Fibroblast of the aortic adventitia (primary cell): ENCODE data around the gene DLX3. TPM values are rescaled to one million over a fixed set of nuclear protein-coding genes. Genes with fewer than 3 reads are reported as not detected.

Experiments
- DNase-seq: peaks from one replicate; pipeline ENCODE4 v3.0.0-alpha.2; 2010; ENCODE audit warnings: low read depth
- H3K4me3 ChIP-seq: 2 replicates; pipeline ENCODE4 v1.5.1; 2011; ENCODE audit warnings: low read depth, mild to moderate bottlenecking, control low read depth, low read length, moderate library complexity
- total RNA-seq: library from RNA; depleted of rRNA; stranded (reverse); fragments of >200 nt; gene quantifications from 2 replicates; pipeline ENCODE4 v1.2.3, GENCODE V29; 2012; ENCODE audit warnings: low replicate concordance
- TF ChIP-seq, protein P1 (sequence below): IDR thresholded peaks from 2 replicates; pipeline ENCODE4 v1.5.1; 2011; ENCODE audit warnings: mild to moderate bottlenecking, low read length, control low read depth, inconsistent platforms; ENCODE audit not compliant: insufficient read depth

DLX3 gene
- total RNA-seq, 1 donor = not detected

DNA sequence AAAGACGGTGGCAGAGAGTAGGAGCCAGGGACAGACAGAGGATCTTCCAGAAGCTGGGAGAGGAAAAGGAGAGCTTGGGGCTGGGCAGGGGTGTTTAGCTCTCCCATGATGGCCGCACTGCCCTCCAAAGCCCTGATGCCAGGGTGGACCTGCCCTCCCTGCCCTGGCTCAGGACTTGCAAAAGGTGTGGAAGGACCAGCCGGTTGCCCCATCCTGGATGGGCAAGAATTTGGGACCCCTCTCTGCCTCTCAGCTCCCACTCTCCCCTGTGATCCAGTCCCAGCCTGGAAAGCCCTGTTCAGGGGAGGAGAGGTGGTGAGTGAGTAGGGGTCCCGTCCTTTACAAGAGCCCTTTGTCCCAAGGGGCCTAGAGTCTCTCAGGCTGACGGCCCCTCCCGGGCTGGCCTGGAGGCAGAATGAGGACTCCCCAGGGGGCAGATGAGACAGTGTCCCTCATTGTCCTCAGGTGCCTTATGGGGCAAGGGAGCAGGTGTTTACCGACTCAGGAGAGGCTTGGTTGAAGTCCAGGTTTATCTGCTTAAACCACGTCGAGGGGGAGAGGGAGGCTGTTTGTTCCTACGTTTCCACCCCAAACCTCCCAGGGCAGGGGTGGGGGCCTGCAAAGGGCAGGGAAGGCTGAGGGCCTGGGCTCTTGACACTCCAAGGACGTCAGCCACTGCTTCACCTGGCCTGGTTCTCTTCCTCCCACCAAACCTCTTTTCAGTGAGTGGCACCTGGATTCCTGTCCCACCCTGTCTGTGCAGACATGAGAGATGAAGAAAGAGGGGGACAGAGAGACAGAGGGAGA is 41.6 kb upstream of the DLX3 start:
- no peak for DNase-seq
- TF ChIP-seq, protein P1, sequence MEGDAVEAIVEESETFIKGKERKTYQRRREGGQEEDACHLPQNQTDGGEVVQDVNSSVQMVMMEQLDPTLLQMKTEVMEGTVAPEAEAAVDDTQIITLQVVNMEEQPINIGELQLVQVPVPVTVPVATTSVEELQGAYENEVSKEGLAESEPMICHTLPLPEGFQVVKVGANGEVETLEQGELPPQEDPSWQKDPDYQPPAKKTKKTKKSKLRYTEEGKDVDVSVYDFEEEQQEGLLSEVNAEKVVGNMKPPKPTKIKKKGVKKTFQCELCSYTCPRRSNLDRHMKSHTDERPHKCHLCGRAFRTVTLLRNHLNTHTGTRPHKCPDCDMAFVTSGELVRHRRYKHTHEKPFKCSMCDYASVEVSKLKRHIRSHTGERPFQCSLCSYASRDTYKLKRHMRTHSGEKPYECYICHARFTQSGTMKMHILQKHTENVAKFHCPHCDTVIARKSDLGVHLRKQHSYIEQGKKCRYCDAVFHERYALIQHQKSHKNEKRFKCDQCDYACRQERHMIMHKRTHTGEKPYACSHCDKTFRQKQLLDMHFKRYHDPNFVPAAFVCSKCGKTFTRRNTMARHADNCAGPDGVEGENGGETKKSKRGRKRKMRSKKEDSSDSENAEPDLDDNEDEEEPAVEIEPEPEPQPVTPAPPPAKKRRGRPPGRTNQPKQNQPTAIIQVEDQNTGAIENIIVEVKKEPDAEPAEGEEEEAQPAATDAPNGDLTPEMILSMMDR = no peak
- H3K4me3 ChIP-seq = no peak overlapping the region

DNA sequence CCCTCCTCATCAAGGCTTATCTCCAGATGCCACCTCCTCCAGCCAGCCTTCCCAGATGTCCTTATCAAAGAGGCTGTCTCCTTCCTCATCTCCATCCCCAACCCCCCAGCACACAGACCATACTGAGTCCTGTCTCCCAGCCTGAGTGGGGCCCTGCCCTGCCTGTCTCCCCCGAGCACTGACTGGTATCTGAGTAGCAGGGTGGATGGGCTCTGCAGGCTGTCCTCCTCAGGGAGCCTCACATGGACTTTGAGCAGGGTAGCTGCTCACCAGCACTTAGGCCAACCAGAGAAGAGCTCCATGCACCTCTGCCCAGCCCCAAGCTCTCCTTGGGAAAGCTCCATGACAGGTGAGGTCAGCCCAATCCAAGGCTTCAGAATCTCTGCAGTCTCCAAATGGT is 40.9 kb upstream of the DLX3 start:
- H3K4me3 ChIP-seq = no peak overlapping the region
- no peak for DNase-seq
- TF ChIP-seq, protein P1 = no peak

DNA sequence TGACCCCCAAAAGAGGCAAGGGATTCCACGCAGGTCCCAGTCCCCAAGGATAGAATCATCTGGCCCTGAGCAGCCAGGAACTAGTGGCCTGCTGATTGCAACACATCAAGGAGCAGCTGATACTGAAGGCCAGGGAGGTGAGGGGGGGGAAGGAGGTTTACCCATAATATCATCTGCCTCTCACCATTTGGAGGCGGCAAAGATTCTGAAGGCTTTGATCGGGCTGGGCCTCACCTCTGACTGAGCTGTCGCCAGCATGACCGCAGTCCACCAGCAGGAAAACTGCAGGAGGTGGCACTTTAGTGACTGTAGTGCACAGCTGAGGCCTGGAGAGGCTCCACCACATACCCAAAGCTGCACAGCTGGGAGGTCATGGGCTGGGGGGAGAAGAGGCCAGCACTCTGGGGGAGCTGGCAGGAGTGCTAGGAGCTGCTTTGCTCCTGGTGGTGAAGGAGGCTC is 40.4 kb upstream of the DLX3 start:
- TF ChIP-seq, protein P1 = no peak

DNA sequence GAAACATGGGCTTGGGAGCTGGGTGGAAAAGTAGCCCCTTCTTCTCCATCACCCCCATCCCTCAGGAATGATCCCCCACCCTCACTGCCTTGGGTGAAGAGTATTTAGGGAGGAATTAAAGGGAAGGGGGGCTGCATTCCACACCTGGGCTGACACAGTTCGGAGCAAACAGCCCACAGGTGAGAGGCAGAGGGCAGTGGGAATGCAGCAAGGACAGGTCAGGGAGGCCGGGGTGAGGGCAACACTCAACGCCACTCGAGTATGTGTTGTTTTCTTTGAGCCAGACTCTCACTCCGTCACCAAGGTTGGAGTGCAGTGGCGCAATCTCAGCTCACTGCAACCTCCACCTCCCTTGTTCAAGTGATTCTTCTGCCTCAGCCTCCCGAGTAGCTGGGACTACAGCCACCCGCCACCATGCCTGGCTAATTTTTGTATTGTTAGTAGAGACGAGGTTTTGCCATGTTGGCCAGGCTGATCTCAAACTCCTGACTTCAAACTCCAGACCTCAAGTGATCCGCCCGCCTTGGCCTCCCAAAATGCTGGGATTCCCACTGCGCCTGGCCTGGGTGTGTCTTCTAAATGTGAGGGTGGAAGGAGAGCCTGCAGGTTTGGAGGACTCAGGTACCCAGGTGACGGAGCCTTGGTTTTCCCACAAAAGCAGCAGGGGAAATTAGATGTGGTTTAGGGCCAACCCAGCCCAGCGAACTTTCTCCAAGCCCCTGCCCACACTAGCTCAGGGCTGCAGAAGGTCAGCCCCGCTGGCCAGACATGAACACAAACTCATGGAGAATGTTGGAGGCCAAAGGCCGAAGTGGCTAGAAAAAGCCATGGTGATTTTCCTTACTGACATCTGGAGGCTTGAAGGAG is 39.7 kb upstream of the DLX3 start:
- TF ChIP-seq, protein P1 = no peak
- no peak for DNase-seq
- no peak overlapping the region for H3K4me3 ChIP-seq

More for the DNA sequence above, 40.4 kb upstream of the DLX3 start:
- DNase-seq = no peak
- H3K4me3 ChIP-seq = no peak overlapping the region

DNA sequence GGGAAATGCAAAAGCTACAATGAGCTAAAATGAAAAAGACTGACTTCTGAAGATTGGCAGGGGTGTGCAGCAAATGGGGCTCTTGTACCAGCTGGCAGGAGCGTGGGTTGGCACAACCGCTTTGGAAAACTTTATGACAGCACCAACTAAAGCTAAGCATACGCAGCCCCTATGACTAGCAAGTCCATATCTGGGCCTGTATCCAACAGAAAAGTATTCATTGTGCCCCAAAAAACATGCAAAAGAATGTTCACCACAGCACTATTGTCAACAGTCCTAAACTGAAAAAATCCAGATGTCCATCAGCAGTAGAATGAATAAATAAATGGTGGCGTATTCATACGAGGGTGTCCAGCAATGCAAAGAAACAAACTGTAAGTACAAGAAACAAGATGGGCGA is 38.3 kb upstream of the DLX3 start:
- peak; percentile 89 for DNase-seq
- TF ChIP-seq, protein P1 = no peak
- no peak overlapping the region for H3K4me3 ChIP-seq

DNA sequence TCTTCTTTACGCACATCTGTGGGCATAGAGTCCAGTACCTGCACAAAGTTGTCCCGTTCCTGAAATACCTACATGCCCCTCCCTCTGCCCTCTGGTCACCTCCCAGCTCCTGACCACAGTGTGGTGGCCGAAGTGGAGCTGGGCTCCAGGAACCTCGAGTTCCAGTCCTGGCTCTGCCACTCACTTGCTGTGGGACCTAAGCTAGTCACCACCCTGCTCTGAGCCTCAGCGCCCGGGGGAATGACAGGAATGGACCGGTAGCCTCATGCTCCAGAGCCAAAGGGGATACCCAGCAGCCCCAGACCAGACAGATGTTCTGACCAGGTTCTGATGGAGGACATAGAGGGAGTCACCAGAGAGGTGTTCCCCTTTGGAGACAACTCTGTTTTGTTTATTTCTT is 34.2 kb upstream of the DLX3 start:
- H3K4me3 ChIP-seq = no peak overlapping the region
- TF ChIP-seq, protein P1 = no peak
- no peak for DNase-seq
